HepG2 (cell line): ENCODE measurements around the gene KLHL21. TPM values are rescaled to one million over a fixed set of nuclear protein-coding genes. Genes with fewer than 3 reads are reported as not detected.

Experiments used
- ARNT ChIP-seq: fragments of 450-650 bp; IDR thresholded peaks from 2 replicates; pipeline ENCODE4 v1.6.1; 2017
- EZH2 ChIP-seq: conservative IDR thresholded peaks from 2 replicates; pipeline ENCODE4 v1.6.1; 2012; ENCODE audit warnings: mild to moderate bottlenecking, low read depth, low read length, moderate library complexity
- KDM4B ChIP-seq: sonication (generic); formaldehyde crosslinking; IDR thresholded peaks from 2 replicates; pipeline ENCODE4 v1.4.0; 2020; ENCODE audit warnings: missing genetic modification reagents
- MTF2 ChIP-seq: sonication (generic); formaldehyde crosslinking; IDR thresholded peaks from 2 replicates; pipeline ENCODE4 v1.5.0; 2020; ENCODE audit warnings: missing genetic modification reagents, borderline replicate concordance
- MYNN ChIP-seq: sonication (generic); formaldehyde crosslinking; IDR thresholded peaks from 2 replicates; pipeline ENCODE4 v1.4.0; 2020; ENCODE audit warnings: mild to moderate bottlenecking, low read depth, missing genetic modification reagents
- NR2F6 ChIP-seq, 2 experiments: IDR thresholded peaks; 2 replicates each; pipeline ENCODE4 v1.6.1; 2016; ENCODE audit warnings: antibody characterized with exemption in 1 of 2, mild to moderate bottlenecking in 1 of 2
- SOX13 ChIP-seq, 3 experiments: fragments of 450-650 bp in 1 of 3; sonication (generic) in 1 of 3; formaldehyde crosslinking in 1 of 3; IDR thresholded peaks in 2 of 3; conservative IDR thresholded peaks in 1 of 3; 2 replicates each; pipeline versions ENCODE4 v1.5.0 to v1.6.1; 2016 to 2020; ENCODE audit warnings: antibody characterized with exemption in 1 of 3, mild to moderate bottlenecking in 1 of 3, missing compliant biosample characterization in 1 of 3, missing genetic modification reagents in 1 of 3, moderate library complexity in 1 of 3
- SP5 ChIP-seq: IDR thresholded peaks from 2 replicates; pipeline ENCODE4 v1.6.1; 2016; ENCODE audit warnings: low read depth, borderline replicate concordance
- TRIM24 ChIP-seq: sonication (generic); formaldehyde crosslinking; IDR thresholded peaks from 2 replicates; pipeline ENCODE4 v1.8.0; 2022; ENCODE audit warnings: mild to moderate bottlenecking, missing genetic modification reagents
- XRCC5 ChIP-seq: fragments of 200-400 bp; formaldehyde crosslinking; optimal IDR thresholded peaks from 2 replicates; pipeline ENCODE3; 2017; ENCODE audit warnings: mild to moderate bottlenecking, low read length
- ZFP91 ChIP-seq: sonication (generic); formaldehyde crosslinking; IDR thresholded peaks from 2 replicates; pipeline ENCODE4 v1.9.0; 2022; ENCODE audit warnings: missing genetic modification reagents, mild to moderate bottlenecking, borderline replicate concordance
- ZNF350 ChIP-seq: sonication (generic); formaldehyde crosslinking; IDR thresholded peaks from 2 replicates; pipeline ENCODE4 v1.4.0; 2020; ENCODE audit warnings: mild to moderate bottlenecking, low read depth, missing genetic modification reagents, borderline replicate concordance
- ZNF468 ChIP-seq: sonication (generic); formaldehyde crosslinking; IDR thresholded peaks from 2 replicates; pipeline ENCODE4 v1.8.0; 2022; ENCODE audit warnings: mild to moderate bottlenecking, moderate library complexity, missing genetic modification reagents
- ZNF569 ChIP-seq: sonication (generic); formaldehyde crosslinking; IDR thresholded peaks from 2 replicates; pipeline ENCODE4 v1.5.0; 2020; ENCODE audit warnings: mild to moderate bottlenecking, missing genetic modification reagents, moderate library complexity, borderline replicate concordance
- ZNF644 ChIP-seq: IDR thresholded peaks from 2 replicates; pipeline ENCODE4 v1.6.1; 2016; ENCODE audit warnings: low read depth
- ZNF75D ChIP-seq: sonication (generic); formaldehyde crosslinking; IDR thresholded peaks from 2 replicates; pipeline ENCODE4 v1.8.1; 2023; ENCODE audit warnings: missing genetic modification reagents, mild to moderate bottlenecking, borderline replicate concordance
- polyA plus RNA-seq, 8 experiments: library from polyadenylated mRNA; depleted of rRNA in 3 of 8; stranded (reverse) in 7 of 8; unstranded in 1 of 8; fragments of >200 nt; fragmentation: Illumina TruSeq in 4 of 8; extraction: Trizol in 4 of 8; gene quantifications; 2 replicates each; pipeline versions ENCODE4 v1.2.1 to v1.2.3, GENCODE V29; 2011 to 2016; ENCODE audit warnings: low read depth in 4 of 8, missing spikeins in 1 of 8, mixed read lengths in 1 of 8; ENCODE audit not compliant: insufficient read depth in 1 of 8
- total RNA-seq, 5 experiments: library from RNA; depleted of rRNA; stranded (reverse); fragments of >200 nt; fragmentation: Illumina TruSeq; extraction: Trizol; gene quantifications; 2 replicates each; pipeline ENCODE4 v1.2.3, GENCODE V29; 2016; ENCODE audit warnings: low read depth in 1 of 5
- TF ChIP-seq, protein P1 (sequence below): sonication (generic); formaldehyde crosslinking; IDR thresholded peaks from 2 replicates; pipeline ENCODE4 v1.4.0; 2020; ENCODE audit warnings: mild to moderate bottlenecking, missing genetic modification reagents
- TF ChIP-seq, protein P2 (sequence below): sonication (generic); formaldehyde crosslinking; IDR thresholded peaks from 2 replicates; pipeline ENCODE4 v1.9.0; 2021; ENCODE audit warnings: missing genetic modification reagents, mild to moderate bottlenecking, borderline replicate concordance
- TF ChIP-seq, protein P3 (sequence below): sonication (generic); formaldehyde crosslinking; IDR thresholded peaks from 2 replicates; pipeline ENCODE4 v1.8.0; 2022; ENCODE audit warnings: mild to moderate bottlenecking, missing genetic modification reagents; ENCODE audit not compliant: insufficient replicate concordance
- TF ChIP-seq, protein P4 (sequence below): sonication (generic); formaldehyde crosslinking; IDR thresholded peaks from 2 replicates; pipeline ENCODE4 v1.4.0; 2020; ENCODE audit warnings: missing genetic modification reagents

Gene KLHL21
- total and polyA plus RNA-seq, 2 of the 13 experiments (the other 11 are each of a cell fraction or from before 2014, with no cell fraction given) = 14.8 to 25.0 TPM

- TF ChIP-seq ZNF75D (no peak), XRCC5 (no peak), EZH2 (no peak), TRIM24 (CRISPR knock-in tag) (no peak), MTF2 (CRISPR knock-in tag) (no peak), MYNN (CRISPR knock-in tag) (no peak), ZNF468 (CRISPR knock-in tag) (no peak), ARNT (no peak), ZFP91 (CRISPR knock-in tag) (no peak), SP5 (0 out of 2 replicates have a peak, but pooled peaks have one; percentile 46), SOX13 (IDR thresholded peaks at IDR 0.05) (no peak), SOX13 (CRISPR knock-in tag; conservative IDR thresholded peaks at IDR 0.05 in 1 of 2, IDR thresholded peaks at IDR 0.05 in 1 of 2) (peak in 1 of 2 experiments; percentile 59; a peak in 2 of 4 replicates), KDM4B (CRISPR knock-in tag) (0 out of 2 replicates have a peak, but pooled peaks have one; percentile 44), NR2F6 (IDR thresholded peaks at IDR 0.05) (0 out of 2 replicates have a peak, but pooled peaks have one; percentile 33), NR2F6 (CRISPR knock-in tag; IDR thresholded peaks at IDR 0.05) (0 out of 2 replicates have a peak, but pooled peaks have one; percentile 32), ZNF350 (CRISPR knock-in tag) (peak; percentile 31; the same call in 1 of the 2 replicates), ZNF644 (CRISPR knock-in tag) (0 out of 2 replicates have a peak, but pooled peaks have one; percentile 20), ZNF569 (CRISPR knock-in tag) (no peak)
- TF ChIP-seq, protein P1, sequence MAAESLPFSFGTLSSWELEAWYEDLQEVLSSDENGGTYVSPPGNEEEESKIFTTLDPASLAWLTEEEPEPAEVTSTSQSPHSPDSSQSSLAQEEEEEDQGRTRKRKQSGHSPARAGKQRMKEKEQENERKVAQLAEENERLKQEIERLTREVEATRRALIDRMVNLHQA = no peak
- TF ChIP-seq, protein P2, sequence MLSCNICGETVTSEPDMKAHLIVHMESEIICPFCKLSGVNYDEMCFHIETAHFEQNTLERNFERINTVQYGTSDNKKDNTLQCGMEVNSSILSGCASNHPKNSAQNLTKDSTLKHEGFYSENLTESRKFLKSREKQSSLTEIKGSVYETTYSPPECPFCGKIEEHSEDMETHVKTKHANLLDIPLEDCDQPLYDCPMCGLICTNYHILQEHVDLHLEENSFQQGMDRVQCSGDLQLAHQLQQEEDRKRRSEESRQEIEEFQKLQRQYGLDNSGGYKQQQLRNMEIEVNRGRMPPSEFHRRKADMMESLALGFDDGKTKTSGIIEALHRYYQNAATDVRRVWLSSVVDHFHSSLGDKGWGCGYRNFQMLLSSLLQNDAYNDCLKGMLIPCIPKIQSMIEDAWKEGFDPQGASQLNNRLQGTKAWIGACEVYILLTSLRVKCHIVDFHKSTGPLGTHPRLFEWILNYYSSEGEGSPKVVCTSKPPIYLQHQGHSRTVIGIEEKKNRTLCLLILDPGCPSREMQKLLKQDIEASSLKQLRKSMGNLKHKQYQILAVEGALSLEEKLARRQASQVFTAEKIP (CRISPR knock-in tag) = no peak
- TF ChIP-seq, protein P3, sequence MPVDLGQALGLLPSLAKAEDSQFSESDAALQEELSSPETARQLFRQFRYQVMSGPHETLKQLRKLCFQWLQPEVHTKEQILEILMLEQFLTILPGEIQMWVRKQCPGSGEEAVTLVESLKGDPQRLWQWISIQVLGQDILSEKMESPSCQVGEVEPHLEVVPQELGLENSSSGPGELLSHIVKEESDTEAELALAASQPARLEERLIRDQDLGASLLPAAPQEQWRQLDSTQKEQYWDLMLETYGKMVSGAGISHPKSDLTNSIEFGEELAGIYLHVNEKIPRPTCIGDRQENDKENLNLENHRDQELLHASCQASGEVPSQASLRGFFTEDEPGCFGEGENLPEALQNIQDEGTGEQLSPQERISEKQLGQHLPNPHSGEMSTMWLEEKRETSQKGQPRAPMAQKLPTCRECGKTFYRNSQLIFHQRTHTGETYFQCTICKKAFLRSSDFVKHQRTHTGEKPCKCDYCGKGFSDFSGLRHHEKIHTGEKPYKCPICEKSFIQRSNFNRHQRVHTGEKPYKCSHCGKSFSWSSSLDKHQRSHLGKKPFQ = no peak
- TF ChIP-seq, protein P4, sequence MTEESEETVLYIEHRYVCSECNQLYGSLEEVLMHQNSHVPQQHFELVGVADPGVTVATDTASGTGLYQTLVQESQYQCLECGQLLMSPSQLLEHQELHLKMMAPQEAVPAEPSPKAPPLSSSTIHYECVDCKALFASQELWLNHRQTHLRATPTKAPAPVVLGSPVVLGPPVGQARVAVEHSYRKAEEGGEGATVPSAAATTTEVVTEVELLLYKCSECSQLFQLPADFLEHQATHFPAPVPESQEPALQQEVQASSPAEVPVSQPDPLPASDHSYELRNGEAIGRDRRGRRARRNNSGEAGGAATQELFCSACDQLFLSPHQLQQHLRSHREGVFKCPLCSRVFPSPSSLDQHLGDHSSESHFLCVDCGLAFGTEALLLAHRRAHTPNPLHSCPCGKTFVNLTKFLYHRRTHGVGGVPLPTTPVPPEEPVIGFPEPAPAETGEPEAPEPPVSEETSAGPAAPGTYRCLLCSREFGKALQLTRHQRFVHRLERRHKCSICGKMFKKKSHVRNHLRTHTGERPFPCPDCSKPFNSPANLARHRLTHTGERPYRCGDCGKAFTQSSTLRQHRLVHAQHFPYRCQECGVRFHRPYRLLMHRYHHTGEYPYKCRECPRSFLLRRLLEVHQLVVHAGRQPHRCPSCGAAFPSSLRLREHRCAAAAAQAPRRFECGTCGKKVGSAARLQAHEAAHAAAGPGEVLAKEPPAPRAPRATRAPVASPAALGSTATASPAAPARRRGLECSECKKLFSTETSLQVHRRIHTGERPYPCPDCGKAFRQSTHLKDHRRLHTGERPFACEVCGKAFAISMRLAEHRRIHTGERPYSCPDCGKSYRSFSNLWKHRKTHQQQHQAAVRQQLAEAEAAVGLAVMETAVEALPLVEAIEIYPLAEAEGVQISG (CRISPR knock-in tag) = peak; percentile 62
Observed at GRCh38 chr1:6603915-6604558, 1.4 kb upstream of the KLHL21 start (continued).
